WTC11 (cell line): Measurements from ENCODE around the gene PRSS53. TPM values are rescaled to one million over a fixed set of nuclear protein-coding genes. Genes with fewer than 3 reads are reported as not detected.

ENCODE experiments used
- ATAC-seq: fragments of 200-7000 bp; cut with Tn5 transposase; 2 replicates; pipeline ENCODE4 v1.10.0; 2021; ENCODE audit warnings: mild to moderate bottlenecking, moderate library complexity
- CTCF ChIA-PET: fragments of 300-600 bp; sonication (Branson Sonifier 250); formaldehyde crosslinking; loops from one replicate; lab custom pipeline; 2021; ENCODE audit warnings: antibody characterized with exemption; lab: Charles Lee
- POLR2A ChIA-PET: fragments of 350-600 bp; sonication (Branson Sonifier 250); formaldehyde crosslinking; loops from one replicate; lab custom pipeline; 2021; ENCODE audit warnings: antibody characterized with exemption; lab: Charles Lee
- DNase-seq: peaks from one replicate; pipeline ENCODE4 v3.0.0; 2021; ENCODE audit warnings: low spot score
- H3K27ac Mint-ChIP-seq: 2 replicates; pipeline ENCODE4 v1.8.0; 2021; ENCODE audit warnings: mixed read lengths
- H3K27me3 Mint-ChIP-seq: 2 replicates; pipeline ENCODE4 v1.8.0; 2021; ENCODE audit warnings: low read depth, mild to moderate bottlenecking, moderate library complexity, mixed read lengths
- H3K36me3 Mint-ChIP-seq: 2 replicates; pipeline ENCODE4 v1.8.0; 2021; ENCODE audit warnings: mixed read lengths
- H3K4me1 Mint-ChIP-seq: 2 replicates; pipeline ENCODE4 v1.8.0; 2022; ENCODE audit warnings: mixed read lengths
- H3K4me3 Mint-ChIP-seq: 2 replicates; pipeline ENCODE4 v1.8.0; 2021; ENCODE audit warnings: mild to moderate bottlenecking, moderate library complexity, mixed read lengths
- H3K9me3 Mint-ChIP-seq: 2 replicates; pipeline ENCODE4 v1.8.0; 2021; ENCODE audit warnings: mixed read lengths
- ATF2 ChIP-seq: sonication (generic); formaldehyde crosslinking; IDR thresholded peaks from 2 replicates; pipeline ENCODE4 v1.8.1; 2022; ENCODE audit warnings: low read depth, missing genetic modification reagents, borderline replicate concordance
- CTCF ChIP-seq: fragments of 200-600 bp; IDR thresholded peaks from 2 replicates; pipeline ENCODE4 v1.8.0; 2022; ENCODE audit warnings: antibody characterized with exemption
- FOXJ3 ChIP-seq: sonication (generic); formaldehyde crosslinking; IDR thresholded peaks from 2 replicates; pipeline ENCODE4 v1.9.0; 2021; ENCODE audit warnings: missing genetic modification reagents, mild to moderate bottlenecking, borderline replicate concordance
- FOXK1 ChIP-seq: sonication (generic); formaldehyde crosslinking; IDR thresholded peaks from 2 replicates; pipeline ENCODE4 v1.8.0; 2022; ENCODE audit warnings: mild to moderate bottlenecking, moderate library complexity, missing genetic modification reagents
- KAT7 ChIP-seq: sonication (generic); formaldehyde crosslinking; IDR thresholded peaks from 2 replicates; pipeline ENCODE4 v1.8.1; 2023; ENCODE audit warnings: missing genetic modification reagents, mild to moderate bottlenecking, borderline replicate concordance
- MYBL2 ChIP-seq: sonication (generic); formaldehyde crosslinking; IDR thresholded peaks from 2 replicates; pipeline ENCODE4 v1.8.1; 2023; ENCODE audit warnings: mild to moderate bottlenecking, moderate library complexity, missing genetic modification reagents
- NFATC4 ChIP-seq: fragments of 250-450 bp; sonication (Bioruptor Pico); IDR thresholded peaks from 2 replicates; pipeline ENCODE4 v1.9.0; 2021; ENCODE audit warnings: mild to moderate bottlenecking
- NR3C1 ChIP-seq: sonication (generic); formaldehyde crosslinking; conservative IDR thresholded peaks from 2 replicates; pipeline ENCODE4 v1.8.1; 2023; ENCODE audit warnings: low read depth, mild to moderate bottlenecking, missing genetic modification reagents
- PREB ChIP-seq: sonication (generic); formaldehyde crosslinking; IDR thresholded peaks from 2 replicates; pipeline ENCODE4 v1.8.1; 2022; ENCODE audit warnings: mild to moderate bottlenecking, missing genetic modification reagents, moderate library complexity, borderline replicate concordance
- ZNF219 ChIP-seq: sonication (generic); formaldehyde crosslinking; IDR thresholded peaks from 2 replicates; pipeline ENCODE4 v1.8.0; 2023; ENCODE audit warnings: missing genetic modification reagents, mild to moderate bottlenecking, borderline replicate concordance
- ZNF263 ChIP-seq: sonication (generic); formaldehyde crosslinking; IDR thresholded peaks from 2 replicates; pipeline ENCODE4 v1.8.1; 2022; ENCODE audit warnings: low read depth, mild to moderate bottlenecking, moderate library complexity, missing genetic modification reagents
- ZNF396 ChIP-seq: fragments of 250-450 bp; sonication (Bioruptor Pico); IDR thresholded peaks from 2 replicates; pipeline ENCODE4 v1.8.0; 2021; ENCODE audit warnings: mild to moderate bottlenecking, moderate library complexity, borderline replicate concordance
- total RNA-seq: library from RNA; stranded (reverse); gene quantifications from 3 replicates; pipeline ENCODE4 v1.2.3, GENCODE V29; 2021
- TF ChIP-seq, protein P1 (sequence below): sonication (generic); formaldehyde crosslinking; IDR thresholded peaks from 2 replicates; pipeline ENCODE4 v1.8.0; 2022; ENCODE audit warnings: mild to moderate bottlenecking, missing genetic modification reagents
- TF ChIP-seq, protein P2 (sequence below): sonication (generic); formaldehyde crosslinking; IDR thresholded peaks from 2 replicates; pipeline ENCODE4 v1.8.1; 2023; ENCODE audit warnings: mild to moderate bottlenecking, moderate library complexity, missing genetic modification reagents
- TF ChIP-seq, protein P3 (sequence below): fragments of 250-450 bp; sonication (Bioruptor Pico); IDR thresholded peaks from 2 replicates; pipeline ENCODE4 v1.8.0; 2021; ENCODE audit warnings: mild to moderate bottlenecking
- TF ChIP-seq, protein P4 (sequence below): fragments of 250-450 bp; sonication (Bioruptor Pico); IDR thresholded peaks from 2 replicates; pipeline ENCODE4 v1.9.0; 2021; ENCODE audit warnings: mild to moderate bottlenecking, borderline replicate concordance
- TF ChIP-seq, protein P5 (sequence below): sonication (generic); formaldehyde crosslinking; IDR thresholded peaks from 2 replicates; pipeline ENCODE4 v1.8.0; 2022; ENCODE audit warnings: mild to moderate bottlenecking, missing genetic modification reagents
- TF ChIP-seq, protein P6 (sequence below): sonication (generic); formaldehyde crosslinking; conservative IDR thresholded peaks from 2 replicates; pipeline ENCODE4 v1.8.1; 2023; ENCODE audit warnings: mild to moderate bottlenecking, low read depth, missing genetic modification reagents, moderate library complexity

PRSS53 gene
- total RNA-seq, 1 experiment from 2014 or later: 4.9 TPM

- no peaks in the 10 kb centered on the region for H3K9me3 Mint-ChIP-seq
- no peak for TF ChIP-seq ZNF396
- TF ChIP-seq KAT7 (CRISPR knock-in tag): no peak
- no peak for TF ChIP-seq FOXJ3 (CRISPR knock-in tag)
- no peak for TF ChIP-seq NR3C1
- no peak for TF ChIP-seq NFATC4 (CRISPR knock-in tag)
- TF ChIP-seq, protein P1, sequence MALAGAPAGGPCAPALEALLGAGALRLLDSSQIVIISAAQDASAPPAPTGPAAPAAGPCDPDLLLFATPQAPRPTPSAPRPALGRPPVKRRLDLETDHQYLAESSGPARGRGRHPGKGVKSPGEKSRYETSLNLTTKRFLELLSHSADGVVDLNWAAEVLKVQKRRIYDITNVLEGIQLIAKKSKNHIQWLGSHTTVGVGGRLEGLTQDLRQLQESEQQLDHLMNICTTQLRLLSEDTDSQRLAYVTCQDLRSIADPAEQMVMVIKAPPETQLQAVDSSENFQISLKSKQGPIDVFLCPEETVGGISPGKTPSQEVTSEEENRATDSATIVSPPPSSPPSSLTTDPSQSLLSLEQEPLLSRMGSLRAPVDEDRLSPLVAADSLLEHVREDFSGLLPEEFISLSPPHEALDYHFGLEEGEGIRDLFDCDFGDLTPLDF (CRISPR knock-in tag): no peak
- no peak for TF ChIP-seq MYBL2
- TF ChIP-seq, protein P2, sequence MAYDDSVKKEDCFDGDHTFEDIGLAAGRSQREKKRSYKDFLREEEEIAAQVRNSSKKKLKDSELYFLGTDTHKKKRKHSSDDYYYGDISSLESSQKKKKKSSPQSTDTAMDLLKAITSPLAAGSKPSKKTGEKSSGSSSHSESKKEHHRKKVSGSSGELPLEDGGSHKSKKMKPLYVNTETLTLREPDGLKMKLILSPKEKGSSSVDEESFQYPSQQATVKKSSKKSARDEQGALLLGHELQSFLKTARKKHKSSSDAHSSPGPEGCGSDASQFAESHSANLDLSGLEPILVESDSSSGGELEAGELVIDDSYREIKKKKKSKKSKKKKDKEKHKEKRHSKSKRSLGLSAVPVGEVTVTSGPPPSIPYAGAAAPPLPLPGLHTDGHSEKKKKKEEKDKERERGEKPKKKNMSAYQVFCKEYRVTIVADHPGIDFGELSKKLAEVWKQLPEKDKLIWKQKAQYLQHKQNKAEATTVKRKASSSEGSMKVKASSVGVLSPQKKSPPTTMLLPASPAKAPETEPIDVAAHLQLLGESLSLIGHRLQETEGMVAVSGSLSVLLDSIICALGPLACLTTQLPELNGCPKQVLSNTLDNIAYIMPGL (CRISPR knock-in tag): no peak
- TF ChIP-seq PREB: no peak
- TF ChIP-seq, protein P3, sequence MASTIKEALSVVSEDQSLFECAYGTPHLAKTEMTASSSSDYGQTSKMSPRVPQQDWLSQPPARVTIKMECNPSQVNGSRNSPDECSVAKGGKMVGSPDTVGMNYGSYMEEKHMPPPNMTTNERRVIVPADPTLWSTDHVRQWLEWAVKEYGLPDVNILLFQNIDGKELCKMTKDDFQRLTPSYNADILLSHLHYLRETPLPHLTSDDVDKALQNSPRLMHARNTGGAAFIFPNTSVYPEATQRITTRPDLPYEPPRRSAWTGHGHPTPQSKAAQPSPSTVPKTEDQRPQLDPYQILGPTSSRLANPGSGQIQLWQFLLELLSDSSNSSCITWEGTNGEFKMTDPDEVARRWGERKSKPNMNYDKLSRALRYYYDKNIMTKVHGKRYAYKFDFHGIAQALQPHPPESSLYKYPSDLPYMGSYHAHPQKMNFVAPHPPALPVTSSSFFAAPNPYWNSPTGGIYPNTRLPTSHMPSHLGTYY (CRISPR knock-in tag): no peak
- no peak for TF ChIP-seq FOXK1 (CRISPR knock-in tag)
- no peak for TF ChIP-seq CTCF
- TF ChIP-seq, protein P4, sequence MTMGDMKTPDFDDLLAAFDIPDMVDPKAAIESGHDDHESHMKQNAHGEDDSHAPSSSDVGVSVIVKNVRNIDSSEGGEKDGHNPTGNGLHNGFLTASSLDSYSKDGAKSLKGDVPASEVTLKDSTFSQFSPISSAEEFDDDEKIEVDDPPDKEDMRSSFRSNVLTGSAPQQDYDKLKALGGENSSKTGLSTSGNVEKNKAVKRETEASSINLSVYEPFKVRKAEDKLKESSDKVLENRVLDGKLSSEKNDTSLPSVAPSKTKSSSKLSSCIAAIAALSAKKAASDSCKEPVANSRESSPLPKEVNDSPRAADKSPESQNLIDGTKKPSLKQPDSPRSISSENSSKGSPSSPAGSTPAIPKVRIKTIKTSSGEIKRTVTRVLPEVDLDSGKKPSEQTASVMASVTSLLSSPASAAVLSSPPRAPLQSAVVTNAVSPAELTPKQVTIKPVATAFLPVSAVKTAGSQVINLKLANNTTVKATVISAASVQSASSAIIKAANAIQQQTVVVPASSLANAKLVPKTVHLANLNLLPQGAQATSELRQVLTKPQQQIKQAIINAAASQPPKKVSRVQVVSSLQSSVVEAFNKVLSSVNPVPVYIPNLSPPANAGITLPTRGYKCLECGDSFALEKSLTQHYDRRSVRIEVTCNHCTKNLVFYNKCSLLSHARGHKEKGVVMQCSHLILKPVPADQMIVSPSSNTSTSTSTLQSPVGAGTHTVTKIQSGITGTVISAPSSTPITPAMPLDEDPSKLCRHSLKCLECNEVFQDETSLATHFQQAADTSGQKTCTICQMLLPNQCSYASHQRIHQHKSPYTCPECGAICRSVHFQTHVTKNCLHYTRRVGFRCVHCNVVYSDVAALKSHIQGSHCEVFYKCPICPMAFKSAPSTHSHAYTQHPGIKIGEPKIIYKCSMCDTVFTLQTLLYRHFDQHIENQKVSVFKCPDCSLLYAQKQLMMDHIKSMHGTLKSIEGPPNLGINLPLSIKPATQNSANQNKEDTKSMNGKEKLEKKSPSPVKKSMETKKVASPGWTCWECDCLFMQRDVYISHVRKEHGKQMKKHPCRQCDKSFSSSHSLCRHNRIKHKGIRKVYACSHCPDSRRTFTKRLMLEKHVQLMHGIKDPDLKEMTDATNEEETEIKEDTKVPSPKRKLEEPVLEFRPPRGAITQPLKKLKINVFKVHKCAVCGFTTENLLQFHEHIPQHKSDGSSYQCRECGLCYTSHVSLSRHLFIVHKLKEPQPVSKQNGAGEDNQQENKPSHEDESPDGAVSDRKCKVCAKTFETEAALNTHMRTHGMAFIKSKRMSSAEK (CRISPR knock-in tag): no peak
- TF ChIP-seq ATF2 (CRISPR knock-in tag): no peak
- TF ChIP-seq ZNF263 (CRISPR knock-in tag): no peak
- TF ChIP-seq, protein P5, sequence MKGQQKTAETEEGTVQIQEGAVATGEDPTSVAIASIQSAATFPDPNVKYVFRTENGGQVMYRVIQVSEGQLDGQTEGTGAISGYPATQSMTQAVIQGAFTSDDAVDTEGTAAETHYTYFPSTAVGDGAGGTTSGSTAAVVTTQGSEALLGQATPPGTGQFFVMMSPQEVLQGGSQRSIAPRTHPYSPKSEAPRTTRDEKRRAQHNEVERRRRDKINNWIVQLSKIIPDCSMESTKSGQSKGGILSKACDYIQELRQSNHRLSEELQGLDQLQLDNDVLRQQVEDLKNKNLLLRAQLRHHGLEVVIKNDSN: no peak
- no peak for TF ChIP-seq ZNF219 (CRISPR knock-in tag)
- TF ChIP-seq, protein P6, sequence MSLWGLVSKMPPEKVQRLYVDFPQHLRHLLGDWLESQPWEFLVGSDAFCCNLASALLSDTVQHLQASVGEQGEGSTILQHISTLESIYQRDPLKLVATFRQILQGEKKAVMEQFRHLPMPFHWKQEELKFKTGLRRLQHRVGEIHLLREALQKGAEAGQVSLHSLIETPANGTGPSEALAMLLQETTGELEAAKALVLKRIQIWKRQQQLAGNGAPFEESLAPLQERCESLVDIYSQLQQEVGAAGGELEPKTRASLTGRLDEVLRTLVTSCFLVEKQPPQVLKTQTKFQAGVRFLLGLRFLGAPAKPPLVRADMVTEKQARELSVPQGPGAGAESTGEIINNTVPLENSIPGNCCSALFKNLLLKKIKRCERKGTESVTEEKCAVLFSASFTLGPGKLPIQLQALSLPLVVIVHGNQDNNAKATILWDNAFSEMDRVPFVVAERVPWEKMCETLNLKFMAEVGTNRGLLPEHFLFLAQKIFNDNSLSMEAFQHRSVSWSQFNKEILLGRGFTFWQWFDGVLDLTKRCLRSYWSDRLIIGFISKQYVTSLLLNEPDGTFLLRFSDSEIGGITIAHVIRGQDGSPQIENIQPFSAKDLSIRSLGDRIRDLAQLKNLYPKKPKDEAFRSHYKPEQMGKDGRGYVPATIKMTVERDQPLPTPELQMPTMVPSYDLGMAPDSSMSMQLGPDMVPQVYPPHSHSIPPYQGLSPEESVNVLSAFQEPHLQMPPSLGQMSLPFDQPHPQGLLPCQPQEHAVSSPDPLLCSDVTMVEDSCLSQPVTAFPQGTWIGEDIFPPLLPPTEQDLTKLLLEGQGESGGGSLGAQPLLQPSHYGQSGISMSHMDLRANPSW: no peak
- H3K27me3 Mint-ChIP-seq: no peaks in the 10 kb centered on the region
- ATAC-seq (peak; percentile 69), DNase-seq (no peak)
- H3K4me1 Mint-ChIP-seq: no peaks in the 10 kb centered on the region
- H3K4me3 Mint-ChIP-seq: no peak overlapping the region
- CTCF ChIA-PET: interaction anchor here (1.0 kb wide), 1 partner anchor 21 kb away, joined by 4 read pairs; no protein-coding TSS in a partner anchor
- H3K27ac Mint-ChIP-seq: no peak overlapping the region; the same call in 1 of the 2 replicates
- POLR2A ChIA-PET: interaction anchor here (0.6 to 1.2 kb wide), 2 partner anchors 50 to 54 kb away, joined by 3 to 4 read pairs; partner anchors contain the start of gene KAT8
- H3K36me3 Mint-ChIP-seq: peaks cover 26% of the 10 kb centered on the region
Observed at GRCh38 chr16:31063495-31063842, 25.3 kb downstream of the PRSS53 start.
